ENCODE results near the gene STAC2. TPM values are rescaled to one million over a fixed set of nuclear protein-coding genes. Genes with fewer than 3 reads are reported as not detected.

The STAC2 gene
- total and polyA plus RNA-seq, 12 donors: 0.09 to 4.9 (median 0.51) TPM; not detected in 1

DNA sequence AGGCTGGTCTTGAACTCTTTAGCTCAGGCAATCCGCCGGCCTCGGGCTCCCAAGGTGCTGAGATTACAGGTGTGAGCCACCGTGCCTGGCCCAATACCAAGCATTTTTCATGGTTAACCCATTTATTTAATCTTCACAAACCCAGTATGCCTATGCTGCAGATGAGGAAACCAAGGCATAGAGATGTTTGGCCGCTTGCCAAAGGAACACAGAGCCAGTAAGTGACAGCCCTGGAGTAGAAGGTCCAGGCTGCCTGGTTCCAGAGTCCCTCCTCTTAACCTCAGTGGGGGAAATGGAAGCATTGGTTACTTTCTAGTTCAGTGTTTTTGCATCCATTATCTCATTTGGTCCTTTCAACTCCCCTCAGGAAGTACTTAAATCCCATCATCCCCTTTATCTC is 44.4 kb downstream of the STAC2 start:
- 93 to 95% methylated on average over 5 of the region's 5 CpGs for WGBS, 2 donors
- no peak for TF ChIP-seq CTCF (IDR thresholded peaks at IDR 0.05)
- intact Hi-C loops (cut with DNase I): no loop called here
- Histone ChIP-seq H3K4me3 (no peak overlapping the region), H3K27ac (no peak overlapping the region), H3K36me3 (peaks cover 0 to 95% (median 0%) of the 10 kb centered on the region in 9 donors), H3K4me1 (no peaks in the 10 kb centered on the region), H3K9me3 (no peaks in the 10 kb centered on the region), H3K27me3 (no peaks in the 10 kb centered on the region)
- DNase-seq: no peak
- no peak for ATAC-seq

- H3K36me3 ChIP-seq: peaks cover 0 to 77% (median 0%) of the 10 kb centered on the region in 9 donors
- intact Hi-C loops (cut with DNase I): no loop called here
These were observed 47.2 kb downstream of the STAC2 start for GRCh38 chr17:39178536-39178935.

DNA sequence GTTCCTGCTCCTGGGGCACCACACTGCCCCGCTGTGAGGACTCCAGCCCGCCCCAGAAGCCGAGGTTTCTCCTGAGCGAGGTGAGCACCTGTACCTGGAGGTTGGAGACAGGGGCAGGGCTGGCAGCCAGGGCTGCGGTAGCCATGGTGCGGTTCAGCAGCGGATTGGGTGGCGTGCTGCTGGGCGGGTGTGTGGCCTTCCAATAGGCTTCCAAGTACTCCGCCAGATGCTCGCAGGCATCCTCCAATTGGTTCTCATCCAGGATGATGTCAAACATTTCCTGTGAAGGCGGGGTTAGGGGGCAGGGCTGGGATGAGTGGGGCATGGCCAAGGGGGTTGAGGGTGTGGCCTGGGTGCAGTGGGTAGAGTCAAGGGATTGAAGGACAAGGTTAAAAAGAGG is 48.5 kb downstream of the STAC2 start:
- H3K27ac ChIP-seq: no peak overlapping the region
- DNase-seq (no peak), ATAC-seq (no peak)
- H3K27me3 ChIP-seq: no peaks in the 10 kb centered on the region
- no peak overlapping the region for H3K4me3 ChIP-seq
- peaks cover 0 to 13% (median 6%) of the 10 kb centered on the region in 9 donors for H3K4me1 ChIP-seq
- H3K9me3 ChIP-seq: no peaks in the 10 kb centered on the region
- no peak for TF ChIP-seq CTCF (IDR thresholded peaks at IDR 0.05)
- peaks cover 0 to 65% (median 0%) of the 10 kb centered on the region in 9 donors for H3K36me3 ChIP-seq
- intact Hi-C loops (cut with DNase I): no loop called here
- WGBS, 2 donors: 90% methylated on average over 12 of the region's 12 CpGs

More at GRCh38 chr17:39178536-39178935, 47.2 kb downstream of the STAC2 start:
- DNase-seq (no peak), ATAC-seq (no peak)
- 82 to 89% methylated on average over 4 of the region's 4 CpGs for WGBS, 2 donors
- no peaks in the 10 kb centered on the region for H3K9me3 ChIP-seq
- H3K27me3 ChIP-seq: no peaks in the 10 kb centered on the region
- no peak for TF ChIP-seq CTCF (IDR thresholded peaks at IDR 0.05)
- H3K4me1 ChIP-seq: peaks cover 0 to 13% (median 6%) of the 10 kb centered on the region in 9 donors
- no peak overlapping the region for H3K4me3 ChIP-seq
- H3K27ac ChIP-seq: no peak overlapping the region

GRCh38 chr17:39175695-39176093 is 50.1 kb downstream of the STAC2 start:
- 69 to 70% methylated on average over 10 of the region's 10 CpGs for WGBS, 2 donors
- H3K36me3 ChIP-seq: peaks cover 0 to 49% (median 0%) of the 10 kb centered on the region in 9 donors
- intact Hi-C loops (cut with DNase I): loop anchor here in 1 of 10 donors (1.0 kb wide), 1 partner anchor 192 kb away; no protein-coding TSS in a partner anchor

More at GRCh38 chr17:39175695-39176093, 50.1 kb downstream of the STAC2 start:
- Histone ChIP-seq H3K27me3 (no peaks in the 10 kb centered on the region), H3K9me3 (no peaks in the 10 kb centered on the region), H3K4me1 (peaks cover 0 to 13% (median 6%) of the 10 kb centered on the region in 9 donors), H3K4me3 (no peak overlapping the region), H3K27ac (no peak overlapping the region)
- ATAC-seq (no peak), DNase-seq (no peak)
- no peak for TF ChIP-seq CTCF (IDR thresholded peaks at IDR 0.05)
